ENCODE measurements around the gene XRCC3.

DNA sequence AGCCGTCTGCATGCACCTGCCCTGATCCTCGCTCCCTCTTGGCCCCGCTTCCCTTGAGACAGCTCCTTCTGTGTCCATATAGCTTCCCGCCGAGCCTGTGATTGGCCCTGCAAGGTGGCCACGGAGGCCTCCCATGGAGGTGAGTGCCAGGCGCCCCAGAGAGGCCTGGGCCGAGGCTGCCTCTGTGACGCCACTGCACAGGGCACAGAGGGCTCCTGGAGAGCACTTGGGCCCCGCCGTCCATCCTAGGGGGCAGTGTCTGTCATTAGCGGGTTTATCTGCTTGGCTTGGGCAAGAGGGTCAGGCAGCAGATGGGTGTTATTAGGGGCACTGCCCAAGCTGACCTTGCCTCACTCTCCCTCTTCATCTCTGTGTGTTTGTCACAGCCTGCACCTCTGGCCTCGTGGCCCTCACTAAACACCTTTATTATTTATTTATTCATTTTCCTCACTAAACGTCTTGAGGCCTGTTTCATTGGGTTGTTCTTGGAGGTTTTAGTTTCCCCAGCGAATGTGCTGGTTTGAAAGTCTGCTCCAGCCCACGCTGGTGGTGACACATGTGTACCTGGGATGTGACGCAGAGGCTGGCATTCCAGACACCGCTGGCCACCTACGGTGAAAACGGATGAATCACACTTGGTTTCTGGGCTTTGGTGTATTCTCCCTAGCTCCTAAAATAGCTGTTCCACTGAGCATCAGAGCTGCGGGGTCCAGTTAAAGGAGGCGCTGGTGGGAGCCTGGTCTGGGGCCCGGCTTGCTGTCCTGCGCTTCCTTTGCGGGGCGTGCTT is 6.3 kb upstream of the XRCC3 start:
- TF ChIP-seq, protein P1, sequence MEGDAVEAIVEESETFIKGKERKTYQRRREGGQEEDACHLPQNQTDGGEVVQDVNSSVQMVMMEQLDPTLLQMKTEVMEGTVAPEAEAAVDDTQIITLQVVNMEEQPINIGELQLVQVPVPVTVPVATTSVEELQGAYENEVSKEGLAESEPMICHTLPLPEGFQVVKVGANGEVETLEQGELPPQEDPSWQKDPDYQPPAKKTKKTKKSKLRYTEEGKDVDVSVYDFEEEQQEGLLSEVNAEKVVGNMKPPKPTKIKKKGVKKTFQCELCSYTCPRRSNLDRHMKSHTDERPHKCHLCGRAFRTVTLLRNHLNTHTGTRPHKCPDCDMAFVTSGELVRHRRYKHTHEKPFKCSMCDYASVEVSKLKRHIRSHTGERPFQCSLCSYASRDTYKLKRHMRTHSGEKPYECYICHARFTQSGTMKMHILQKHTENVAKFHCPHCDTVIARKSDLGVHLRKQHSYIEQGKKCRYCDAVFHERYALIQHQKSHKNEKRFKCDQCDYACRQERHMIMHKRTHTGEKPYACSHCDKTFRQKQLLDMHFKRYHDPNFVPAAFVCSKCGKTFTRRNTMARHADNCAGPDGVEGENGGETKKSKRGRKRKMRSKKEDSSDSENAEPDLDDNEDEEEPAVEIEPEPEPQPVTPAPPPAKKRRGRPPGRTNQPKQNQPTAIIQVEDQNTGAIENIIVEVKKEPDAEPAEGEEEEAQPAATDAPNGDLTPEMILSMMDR (IDR thresholded peaks at IDR 0.05; ENCODE audit: insufficient read depth, low read length, poor library complexity, severe bottlenecking): no peak
- TF ChIP-seq EZH2phosphoT487 (conservative IDR thresholded peaks at IDR 0.05; ENCODE audit: low read length): no peak

Data from SU-DHL-6 (cell line).